ENCODE measurements around the gene APC.
"Not testable (repeated sequence)": the region's sequence is repeated elsewhere in the genome, so short reads cannot be mapped to it uniquely, and the experiment has no call there.

Gene APC

DNA sequence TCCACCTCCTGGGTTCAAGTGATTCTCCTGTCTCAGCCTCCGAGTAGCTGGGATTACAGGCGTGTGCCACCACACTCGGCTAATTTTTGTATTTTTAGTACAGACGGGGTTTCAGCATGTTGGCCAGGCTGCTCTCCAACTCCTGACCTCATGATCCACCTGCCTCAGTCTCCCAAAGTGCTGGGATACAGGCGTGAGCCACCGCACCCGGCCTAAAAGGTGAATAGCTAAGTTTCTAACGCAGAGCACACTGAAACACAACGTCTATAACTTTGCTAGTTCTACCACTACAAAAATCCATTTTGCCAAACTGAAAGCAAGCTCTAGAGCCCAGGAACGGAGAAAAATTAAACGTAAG is 122.9 kb downstream of the APC start:
- H3K4me1 ChIP-seq (ENCODE audit: control extremely low read depth in 1 of 4, control insufficient read depth in 4 of 4, insufficient read depth in 4 of 4, low read length in 3 of 4): peaks cover 0 to 22% (median 12%) of the 10 kb centered on the region in 4 experiments
- H3K4me3 ChIP-seq (ENCODE audit: control insufficient read depth in 1 of 7, extremely low read depth in 1 of 7, insufficient read depth in 4 of 7, low read depth in 2 of 7, low read length in 6 of 7): peak overlapping the region in 6 of 7 experiments; percentile 91 to 98 (median 96)
- WGBS (ENCODE audit: insufficient coverage): 79% methylated on average over 11 of the region's 11 CpGs
- ChIA-PET POLR2A (interaction anchor here (1.3 kb wide), 1 partner anchor 9 kb away, joined by 3 read pairs; no protein-coding TSS in a partner anchor), CTCF (interaction anchor here (0.6 to 1.2 kb wide), 4 partner anchors 12 to 123 kb away, joined by 3 to 4 read pairs (median 3); partner anchors contain the start of gene APC)
- not testable (repeated sequence) for H3K27me3 ChIP-seq (replicated peaks in 2 of 5; ENCODE audit: control insufficient read depth in 4 of 5, insufficient read depth in 5 of 5, low read length in 4 of 5); DNase-seq; H3K9me3 ChIP-seq (ENCODE audit: control extremely low read depth in 1 of 5, control insufficient read depth in 4 of 5, insufficient read depth in 2 of 5, low read depth in 1 of 5, low read length in 4 of 5)
- H3K27ac ChIP-seq (ENCODE audit: insufficient read depth in 1 of 2, low read depth in 1 of 2, low read length in 2 of 2, poor library complexity in 1 of 2, severe bottlenecking in 2 of 2): peak overlapping the region; percentile 88 to 95
- peaks cover 2 to 18% (median 11%) of the 10 kb centered on the region in 4 experiments for H3K36me3 ChIP-seq (ENCODE audit: control insufficient read depth in 4 of 4, insufficient read depth in 4 of 4, low read length in 3 of 4)

GRCh38 chr5:112860929-112861637 is 123.4 kb downstream of the APC start, which contains the start of gene SRP19:
TSS of gene SRP19 (plus strand) at chr5:112861287. CDS start at chr5:112861377, 90 bp downstream.
- no peaks in the 10 kb centered on the region for H3K9me3 ChIP-seq (ENCODE audit: control extremely low read depth in 1 of 5, control insufficient read depth in 4 of 5, insufficient read depth in 2 of 5, low read depth in 1 of 5, low read length in 4 of 5)
- H3K27ac ChIP-seq (ENCODE audit: insufficient read depth in 1 of 2, low read depth in 1 of 2, low read length in 2 of 2, poor library complexity in 1 of 2, severe bottlenecking in 2 of 2): peak within 1 kb of the TSS; percentile 88 to 95
- peak; percentile 97 for DNase-seq
- CTCF ChIA-PET: interaction anchor here (0.6 to 1.2 kb wide), 5 partner anchors 13 to 124 kb away, joined by 3 to 4 read pairs (median 3); partner anchors contain the start of genes APC and REEP5
- peaks cover 0 to 22% (median 12%) of the 10 kb centered on the region in 4 experiments for H3K4me1 ChIP-seq (ENCODE audit: control extremely low read depth in 1 of 4, control insufficient read depth in 4 of 4, insufficient read depth in 4 of 4, low read length in 3 of 4)
- peaks cover 2 to 18% (median 12%) of the 10 kb centered on the region in 4 experiments for H3K36me3 ChIP-seq (ENCODE audit: control insufficient read depth in 4 of 4, insufficient read depth in 4 of 4, low read length in 3 of 4)
- H3K4me3 ChIP-seq (ENCODE audit: control insufficient read depth in 1 of 7, extremely low read depth in 1 of 7, insufficient read depth in 4 of 7, low read depth in 2 of 7, low read length in 6 of 7): peak within 1 kb of the TSS; percentile 91 to 99 (median 97)
- POLR2A ChIA-PET: interaction anchor here (1.3 kb wide), 1 partner anchor 9 kb away, joined by 3 read pairs; no protein-coding TSS in a partner anchor
- H3K27me3 ChIP-seq (replicated peaks in 2 of 5; ENCODE audit: control insufficient read depth in 4 of 5, insufficient read depth in 5 of 5, low read length in 4 of 5): peaks cover 0 to 5% (median 3%) of the 10 kb centered on the region in 5 experiments
- under 1% methylated on average over 46 of the region's 47 CpGs for WGBS (ENCODE audit: insufficient coverage)

DNA sequence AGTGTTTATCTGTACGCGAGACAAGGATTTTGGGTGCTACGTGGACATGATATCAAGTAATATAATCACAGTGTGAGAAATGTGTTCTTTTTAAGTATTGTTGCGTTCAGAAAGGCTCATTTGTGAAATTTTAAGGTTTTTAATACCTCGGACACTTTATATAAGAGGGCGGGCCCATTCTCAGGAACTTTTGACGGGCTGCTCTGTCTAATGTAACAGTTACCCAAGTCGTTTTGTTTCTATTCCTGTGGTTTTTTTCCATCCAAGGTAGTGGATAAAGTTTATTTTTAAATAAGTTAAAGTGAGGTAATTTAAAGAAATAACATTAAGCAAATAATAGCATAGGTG is 123.9 kb downstream of the APC start:
- peaks cover 0 to 26% (median 12%) of the 10 kb centered on the region in 4 experiments for H3K4me1 ChIP-seq (ENCODE audit: control extremely low read depth in 1 of 4, control insufficient read depth in 4 of 4, insufficient read depth in 4 of 4, low read length in 3 of 4)
- 0% methylated on average over 4 of the region's 8 CpGs for WGBS (ENCODE audit: insufficient coverage)
- peak overlapping the region; percentile 91 to 99 (median 97) for H3K4me3 ChIP-seq (ENCODE audit: control insufficient read depth in 1 of 7, extremely low read depth in 1 of 7, insufficient read depth in 4 of 7, low read depth in 2 of 7, low read length in 6 of 7)
- ChIA-PET CTCF (interaction anchor here (0.7 kb wide), 1 partner anchor 60 kb away, joined by 3 read pairs; the partner anchor contains the start of gene REEP5), POLR2A (no interaction called here)
- DNase-seq: no peak
- H3K27me3 ChIP-seq (replicated peaks in 2 of 5; ENCODE audit: control insufficient read depth in 4 of 5, insufficient read depth in 5 of 5, low read length in 4 of 5): peaks cover 0 to 5% (median 3%) of the 10 kb centered on the region in 5 experiments
- no peaks in the 10 kb centered on the region for H3K9me3 ChIP-seq (ENCODE audit: control extremely low read depth in 1 of 5, control insufficient read depth in 4 of 5, insufficient read depth in 2 of 5, low read depth in 1 of 5, low read length in 4 of 5)
- peak overlapping the region; percentile 88 to 95 for H3K27ac ChIP-seq (ENCODE audit: insufficient read depth in 1 of 2, low read depth in 1 of 2, low read length in 2 of 2, poor library complexity in 1 of 2, severe bottlenecking in 2 of 2)
- H3K36me3 ChIP-seq (ENCODE audit: control insufficient read depth in 4 of 4, insufficient read depth in 4 of 4, low read length in 3 of 4): peaks cover 4 to 22% (median 16%) of the 10 kb centered on the region in 4 experiments

GRCh38 chr5:112862085-112862484 is 124.4 kb downstream of the APC start:
- CTCF ChIA-PET: no interaction called here
- DNase-seq: no peak
- Histone ChIP-seq H3K27me3 (replicated peaks in 2 of 5; ENCODE audit: control insufficient read depth in 4 of 5, insufficient read depth in 5 of 5, low read length in 4 of 5) (peaks cover 0 to 5% (median under 1%) of the 10 kb centered on the region in 5 experiments), H3K4me3 (ENCODE audit: control insufficient read depth in 1 of 7, extremely low read depth in 1 of 7, insufficient read depth in 4 of 7, low read depth in 2 of 7, low read length in 6 of 7) (peak overlapping the region in 6 of 7 experiments; percentile 91 to 98 (median 96)), H3K4me1 (ENCODE audit: control extremely low read depth in 1 of 4, control insufficient read depth in 4 of 4, insufficient read depth in 4 of 4, low read length in 3 of 4) (peaks cover 0 to 26% (median 12%) of the 10 kb centered on the region in 4 experiments), H3K9me3 (ENCODE audit: control extremely low read depth in 1 of 5, control insufficient read depth in 4 of 5, insufficient read depth in 2 of 5, low read depth in 1 of 5, low read length in 4 of 5) (no peaks in the 10 kb centered on the region), H3K36me3 (ENCODE audit: control insufficient read depth in 4 of 4, insufficient read depth in 4 of 4, low read length in 3 of 4) (peaks cover 4 to 24% (median 19%) of the 10 kb centered on the region in 4 experiments), H3K27ac (ENCODE audit: insufficient read depth in 1 of 2, low read depth in 1 of 2, low read length in 2 of 2, poor library complexity in 1 of 2, severe bottlenecking in 2 of 2) (peak overlapping the region in 1 of 2 experiments; percentile 95)
- 58% methylated on average over 3 of the region's 9 CpGs for WGBS (ENCODE audit: insufficient coverage)
- POLR2A ChIA-PET: no interaction called here

DNA sequence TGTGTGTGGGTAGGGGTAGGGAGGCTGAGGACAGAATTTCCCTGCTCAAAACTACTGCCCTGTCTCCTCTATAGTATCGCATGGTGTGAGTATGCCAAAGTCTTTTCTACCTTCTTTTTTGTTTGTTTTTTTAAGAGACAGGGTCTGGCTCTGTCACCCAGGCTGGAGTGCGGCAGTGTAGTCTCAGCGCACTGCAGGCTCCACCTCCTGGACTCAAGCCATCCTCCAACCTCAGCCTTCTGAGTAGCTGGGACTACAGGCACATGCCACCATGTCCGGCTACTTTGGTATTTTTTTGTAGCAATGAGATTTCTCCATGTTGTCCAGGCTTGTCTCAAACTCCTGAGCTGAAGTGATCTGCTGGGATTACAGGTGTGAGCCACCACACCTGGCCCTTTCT is 125.9 kb downstream of the APC start:
- H3K9me3 ChIP-seq (ENCODE audit: control extremely low read depth in 1 of 5, control insufficient read depth in 4 of 5, insufficient read depth in 2 of 5, low read depth in 1 of 5, low read length in 4 of 5): no peaks in the 10 kb centered on the region
- peaks cover 0 to 26% (median 12%) of the 10 kb centered on the region in 4 experiments for H3K4me1 ChIP-seq (ENCODE audit: control extremely low read depth in 1 of 4, control insufficient read depth in 4 of 4, insufficient read depth in 4 of 4, low read length in 3 of 4)
- ChIA-PET CTCF (interaction anchor here (0.7 kb wide), 1 partner anchor 15 kb away, joined by 3 read pairs; no protein-coding TSS in a partner anchor), POLR2A (no interaction called here)
- no peak for DNase-seq
- H3K27me3 ChIP-seq (replicated peaks in 2 of 5; ENCODE audit: control insufficient read depth in 4 of 5, insufficient read depth in 5 of 5, low read length in 4 of 5): peaks cover 0 to 3% (median 0%) of the 10 kb centered on the region in 5 experiments
- 100% methylated on average over 3 of the region's 4 CpGs for WGBS (ENCODE audit: insufficient coverage)
- no peak overlapping the region for H3K4me3 ChIP-seq (ENCODE audit: control insufficient read depth in 1 of 7, extremely low read depth in 1 of 7, insufficient read depth in 4 of 7, low read depth in 2 of 7, low read length in 6 of 7)
- no peak overlapping the region for H3K27ac ChIP-seq (ENCODE audit: insufficient read depth in 1 of 2, low read depth in 1 of 2, low read length in 2 of 2, poor library complexity in 1 of 2, severe bottlenecking in 2 of 2)
- H3K36me3 ChIP-seq (ENCODE audit: control insufficient read depth in 4 of 4, insufficient read depth in 4 of 4, low read length in 3 of 4): peaks cover 8 to 34% (median 22%) of the 10 kb centered on the region in 4 experiments

DNA sequence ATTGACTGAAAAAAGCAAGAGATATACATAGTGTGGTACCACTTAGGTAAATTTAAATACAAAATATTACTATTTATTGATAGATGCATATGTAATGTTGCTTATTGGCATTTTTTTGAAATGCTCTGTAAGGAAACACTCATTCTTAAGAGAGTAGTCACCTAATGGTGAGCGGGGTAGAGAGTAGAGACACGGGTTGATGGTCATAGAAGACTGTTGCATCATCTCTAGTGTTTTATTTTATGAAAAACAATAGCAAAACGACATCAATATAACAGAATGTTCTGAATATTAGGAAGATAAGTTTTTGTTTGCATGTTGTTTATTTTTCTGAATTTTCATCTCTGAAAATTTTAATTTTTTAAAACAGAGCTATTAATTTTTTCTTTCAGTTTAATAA is 127.4 kb downstream of the APC start:
- ChIA-PET POLR2A (interaction anchor here (0.7 kb wide), 1 partner anchor 111 kb away, joined by 3 read pairs; no protein-coding TSS in a partner anchor), CTCF (no interaction called here)
- Histone ChIP-seq H3K9me3 (ENCODE audit: control extremely low read depth in 1 of 5, control insufficient read depth in 4 of 5, insufficient read depth in 2 of 5, low read depth in 1 of 5, low read length in 4 of 5) (no peaks in the 10 kb centered on the region), H3K27ac (ENCODE audit: insufficient read depth in 1 of 2, low read depth in 1 of 2, low read length in 2 of 2, poor library complexity in 1 of 2, severe bottlenecking in 2 of 2) (no peak overlapping the region), H3K4me1 (ENCODE audit: control extremely low read depth in 1 of 4, control insufficient read depth in 4 of 4, insufficient read depth in 4 of 4, low read length in 3 of 4) (peaks cover 0 to 26% (median 12%) of the 10 kb centered on the region in 4 experiments), H3K36me3 (ENCODE audit: control insufficient read depth in 4 of 4, insufficient read depth in 4 of 4, low read length in 3 of 4) (peaks cover 8 to 46% (median 35%) of the 10 kb centered on the region in 4 experiments), H3K27me3 (replicated peaks in 2 of 5; ENCODE audit: control insufficient read depth in 4 of 5, insufficient read depth in 5 of 5, low read length in 4 of 5) (no peaks in the 10 kb centered on the region), H3K4me3 (ENCODE audit: control insufficient read depth in 1 of 7, extremely low read depth in 1 of 7, insufficient read depth in 4 of 7, low read depth in 2 of 7, low read length in 6 of 7) (no peak overlapping the region)
- WGBS (ENCODE audit: insufficient coverage): 100% methylated on average over 3 of the region's 3 CpGs
- no peak for DNase-seq

GRCh38 chr5:112866739-112867138 is 129.1 kb downstream of the APC start:
- CTCF ChIA-PET: interaction anchor here (1.0 to 1.7 kb wide), 2 partner anchors 12 to 18 kb away, joined by 3 to 8 read pairs; no protein-coding TSS in a partner anchor
- WGBS (ENCODE audit: insufficient coverage): 100% methylated on average over 2 of the region's 2 CpGs
- POLR2A ChIA-PET: no interaction called here
- H3K4me3 ChIP-seq (ENCODE audit: control insufficient read depth in 1 of 7, extremely low read depth in 1 of 7, insufficient read depth in 4 of 7, low read depth in 2 of 7, low read length in 6 of 7): no peak overlapping the region
- no peak overlapping the region for H3K27ac ChIP-seq (ENCODE audit: insufficient read depth in 1 of 2, low read depth in 1 of 2, low read length in 2 of 2, poor library complexity in 1 of 2, severe bottlenecking in 2 of 2)
- H3K9me3 ChIP-seq (ENCODE audit: control extremely low read depth in 1 of 5, control insufficient read depth in 4 of 5, insufficient read depth in 2 of 5, low read depth in 1 of 5, low read length in 4 of 5): no peaks in the 10 kb centered on the region
- DNase-seq: peak in 2 of 3 donors; percentile 5 to 22
- no peaks in the 10 kb centered on the region for H3K27me3 ChIP-seq (replicated peaks in 2 of 5; ENCODE audit: control insufficient read depth in 4 of 5, insufficient read depth in 5 of 5, low read length in 4 of 5)
- peaks cover 8 to 54% (median 41%) of the 10 kb centered on the region in 4 experiments for H3K36me3 ChIP-seq (ENCODE audit: control insufficient read depth in 4 of 4, insufficient read depth in 4 of 4, low read length in 3 of 4)
- peaks cover 0 to 22% (median 7%) of the 10 kb centered on the region in 4 experiments for H3K4me1 ChIP-seq (ENCODE audit: control extremely low read depth in 1 of 4, control insufficient read depth in 4 of 4, insufficient read depth in 4 of 4, low read length in 3 of 4)
